ENCODE measurements around the gene MCM3.

MCM3 gene

DNA sequence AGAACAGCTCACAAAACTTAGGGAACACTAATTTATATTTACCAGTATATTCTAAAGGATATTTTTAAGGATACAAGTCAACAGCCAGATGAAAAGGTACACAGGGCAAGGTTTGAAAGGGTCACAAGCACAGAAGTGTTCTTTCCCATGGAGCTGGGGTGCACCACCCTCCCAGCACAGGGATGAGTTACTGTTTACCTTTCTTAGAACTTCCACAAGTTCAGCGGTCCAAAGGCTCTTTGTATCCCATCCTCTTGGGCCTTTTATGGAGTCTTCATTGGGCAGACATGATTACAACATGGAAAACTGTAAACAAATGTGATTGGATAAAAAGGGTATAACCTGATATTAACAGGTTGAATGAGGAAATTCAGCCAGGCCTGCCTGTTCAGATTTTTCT is 39.1 kb downstream of the MCM3 start:
- DNase-seq = no peak

DNA sequence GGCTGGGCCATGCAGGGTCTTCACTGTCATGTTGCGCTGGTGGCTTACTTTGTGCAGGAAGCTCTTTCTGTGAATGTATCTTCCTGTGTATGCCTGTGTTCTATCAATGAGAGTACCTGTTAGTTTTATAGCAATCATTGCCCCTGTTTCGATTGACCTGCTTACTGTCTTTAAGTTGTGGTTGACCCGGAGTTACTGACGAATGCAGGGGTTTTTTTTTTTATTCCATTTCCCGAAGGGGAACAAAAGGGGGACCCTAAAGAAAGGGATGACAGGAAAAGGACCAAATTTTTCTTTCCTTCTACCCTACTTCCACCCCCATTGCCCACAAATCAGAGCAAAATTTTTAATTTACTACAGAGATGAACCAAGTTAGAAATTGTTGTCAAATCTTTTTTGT is 40.1 kb downstream of the MCM3 start, which contains the start of gene IL17F:
IL17F (minus strand) TSS at position 101 of the 400 bp plus-strand sequence; CDS start at position 30, 71 bp downstream.
- no peak for DNase-seq

DNA sequence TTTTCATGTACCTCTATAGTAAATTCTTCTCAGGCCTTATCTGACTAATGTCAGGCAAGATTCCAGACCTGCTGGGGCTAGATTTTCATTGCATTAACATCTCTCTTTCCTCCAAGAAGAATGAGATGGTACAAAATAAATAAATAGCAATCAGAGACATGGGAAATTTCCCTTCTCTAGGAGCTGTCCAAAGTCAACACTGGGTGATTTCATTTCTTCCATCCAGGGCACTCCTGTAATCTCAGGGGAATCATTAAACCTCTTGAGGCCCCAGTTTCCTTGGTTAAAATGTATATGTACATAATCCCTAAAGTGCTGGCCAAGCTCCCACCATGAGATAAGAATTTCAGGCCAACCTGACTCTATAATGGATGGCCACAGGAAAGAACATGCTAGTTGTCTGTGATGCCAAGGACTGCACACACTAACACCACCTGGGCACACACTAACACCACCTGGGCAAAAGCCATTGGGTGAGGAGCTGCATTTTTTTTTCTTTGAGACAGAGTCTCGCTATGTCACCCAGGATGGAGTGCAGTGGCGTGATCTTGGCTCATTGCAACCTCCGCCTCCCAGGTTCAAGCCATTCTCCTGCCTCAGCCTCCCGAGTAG is 41.2 kb downstream of the MCM3 start:
- no peak for DNase-seq

DNA sequence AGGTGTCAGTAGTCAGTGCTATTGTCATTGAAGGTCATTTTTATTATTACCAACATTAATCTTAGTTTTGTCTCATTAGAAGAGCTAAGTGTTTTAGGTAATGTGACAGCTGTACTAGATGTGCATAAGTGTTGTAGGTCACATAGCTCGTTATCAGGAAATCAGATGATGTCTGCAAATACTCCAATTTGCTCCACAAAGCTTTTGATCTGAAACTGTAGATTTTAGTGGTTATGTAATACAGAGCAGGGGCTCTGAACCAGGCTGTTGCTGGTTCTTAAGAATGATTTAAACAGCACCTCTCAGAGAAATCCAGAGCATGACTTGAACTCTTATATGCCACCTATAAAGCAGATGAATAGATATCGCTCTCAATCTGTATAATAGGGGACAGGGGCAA is 42.7 kb downstream of the MCM3 start:
- DNase-seq = no peak

DNA sequence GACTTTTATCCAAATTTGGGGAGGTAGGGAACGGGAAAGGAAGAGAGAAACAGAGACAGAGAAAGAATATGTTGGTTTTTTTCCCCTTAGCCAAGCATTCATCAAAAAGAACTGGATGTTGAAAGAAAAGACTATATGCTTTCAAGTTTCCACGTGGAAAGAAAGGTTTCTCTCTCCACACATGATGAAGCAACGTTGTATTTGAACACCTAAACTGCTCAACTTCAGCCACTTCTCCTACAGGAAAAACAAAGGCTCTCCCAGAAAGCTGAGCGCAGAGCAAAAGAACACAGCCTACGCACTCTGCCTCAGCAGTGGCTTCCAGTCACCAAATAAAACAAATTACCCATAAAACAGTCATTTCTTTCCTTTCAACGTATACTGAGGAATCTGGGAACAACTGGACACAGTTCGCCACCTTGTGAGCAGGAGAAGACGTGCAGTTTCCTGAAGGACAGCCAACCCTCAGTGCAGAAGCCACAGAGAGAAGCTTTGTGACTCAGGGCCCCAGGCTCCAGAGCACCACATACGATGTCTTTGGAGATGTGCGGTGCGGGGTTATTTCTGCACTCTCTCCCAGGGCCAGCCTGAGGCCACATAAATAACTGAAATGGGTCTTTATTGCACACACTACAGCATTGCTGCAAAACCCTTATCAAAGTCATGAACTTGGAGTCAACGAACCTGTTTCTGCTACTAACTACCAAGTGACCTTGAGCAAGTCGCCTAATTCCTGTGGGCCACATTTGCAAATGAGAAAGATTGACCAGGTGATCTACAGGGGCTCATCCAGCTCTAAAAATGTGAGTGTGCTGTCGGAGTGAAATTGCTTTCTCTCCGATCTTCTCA is 50.3 kb downstream of the MCM3 start:
- no peak for DNase-seq

DNA sequence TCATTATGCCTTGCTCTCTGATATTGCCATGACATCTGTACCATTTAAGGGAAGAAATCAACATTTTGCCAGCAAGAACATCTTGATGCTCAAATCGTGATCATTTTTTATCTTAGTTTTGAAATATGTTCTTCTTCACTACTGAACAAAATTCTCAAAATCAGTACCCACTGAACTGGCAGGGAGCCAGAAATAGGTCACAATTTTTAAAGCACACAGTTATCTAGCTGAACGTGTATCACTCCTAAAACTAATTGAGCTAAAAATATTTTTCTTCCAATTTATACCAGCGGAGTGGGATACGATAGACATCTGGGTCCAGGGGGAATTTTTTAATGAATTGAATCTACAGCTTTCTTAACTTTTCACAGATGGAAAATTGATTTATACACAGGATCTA is 51.5 kb downstream of the MCM3 start:
- DNase-seq = no peak

DNA sequence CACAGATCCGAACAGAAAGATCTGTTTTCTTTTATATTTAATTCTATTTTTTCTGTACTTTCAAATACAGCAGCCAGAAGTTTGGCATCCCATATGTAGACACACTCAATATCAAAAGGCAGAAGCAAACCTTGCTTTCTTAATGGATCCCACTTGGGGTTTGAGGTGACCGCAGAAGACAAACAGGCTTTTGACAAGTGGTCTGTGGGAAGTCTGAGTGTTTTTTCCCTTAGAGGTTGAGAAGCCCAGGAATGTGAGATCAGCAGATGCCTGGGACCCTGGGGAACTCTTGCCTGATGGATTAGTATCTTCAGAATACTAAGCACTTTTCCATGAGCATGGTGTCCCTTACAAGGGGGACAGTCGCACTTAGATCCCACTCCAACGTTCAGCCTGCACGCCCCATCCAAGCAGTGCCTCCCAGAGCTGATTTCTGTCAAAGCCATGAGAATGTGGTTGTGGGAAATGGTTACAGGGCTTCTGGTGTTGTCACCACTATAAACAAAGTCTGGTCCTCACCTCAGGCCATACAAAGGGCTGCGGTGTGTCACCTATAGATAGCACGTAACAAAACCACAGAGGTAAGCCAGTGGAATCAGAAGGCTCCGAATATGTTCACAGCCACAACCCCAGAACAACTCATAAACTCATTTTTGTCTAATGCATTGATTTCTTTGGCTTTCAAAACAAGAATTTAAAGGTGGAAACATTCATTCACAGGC is 53.0 kb downstream of the MCM3 start:
- no peak for DNase-seq

DNA sequence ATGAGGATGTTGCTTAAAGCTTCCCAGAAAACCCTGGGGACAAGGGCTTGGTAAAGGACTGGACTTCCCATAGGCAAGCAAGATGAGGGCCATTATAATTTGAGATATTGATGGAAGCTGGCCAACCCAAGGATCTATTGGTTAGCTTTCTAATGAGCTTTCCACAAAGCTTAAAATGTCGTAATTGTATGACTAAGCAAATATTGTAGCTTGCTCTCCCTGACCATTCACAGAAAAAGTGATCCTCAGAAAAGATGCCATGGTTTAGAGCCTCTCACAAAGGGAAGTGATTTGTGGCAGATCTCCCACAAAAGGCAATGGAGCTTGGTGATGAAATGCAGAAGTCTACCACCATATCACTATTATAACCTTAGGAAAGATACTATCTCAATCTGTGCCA is 53.9 kb downstream of the MCM3 start:
- no peak for DNase-seq

DNA sequence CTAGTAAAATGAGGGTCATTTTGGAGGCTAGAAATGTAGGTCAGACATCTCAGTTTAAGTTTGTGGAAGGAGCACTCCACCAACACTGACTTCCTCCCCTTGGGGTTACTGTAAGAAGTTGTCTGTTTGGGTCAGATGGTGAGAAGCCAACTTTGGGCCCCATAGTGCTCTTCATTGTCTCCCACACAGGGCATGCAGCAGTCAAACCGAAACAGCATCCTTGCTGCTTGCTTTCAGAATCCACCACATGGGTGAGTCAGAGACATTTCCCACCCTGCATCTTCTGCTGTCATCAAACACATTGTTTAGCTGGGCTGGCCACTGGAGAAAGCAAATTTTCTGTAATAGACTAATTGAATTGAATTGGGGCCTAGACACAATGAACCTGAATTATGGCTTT is 57.0 kb downstream of the MCM3 start:
- DNase-seq = no peak

DNA sequence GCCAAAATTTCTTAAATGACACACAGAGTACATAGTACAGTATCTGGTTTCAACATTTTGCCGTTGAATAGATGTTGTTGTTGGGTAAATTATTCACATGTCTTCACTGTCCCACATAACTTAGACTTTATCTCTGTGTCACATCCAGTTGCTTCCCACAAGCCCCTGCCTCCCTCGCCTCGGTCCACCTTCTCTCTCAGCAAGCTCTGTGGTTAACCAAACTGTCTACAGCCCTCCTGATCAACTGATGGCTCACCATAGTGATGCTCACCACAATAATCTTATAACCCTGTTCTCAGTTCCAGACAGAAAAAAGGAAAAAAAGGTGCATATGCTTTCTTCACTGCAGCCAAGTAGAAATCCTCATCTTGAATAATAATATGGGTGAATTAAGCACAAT is 63.2 kb downstream of the MCM3 start:
- no peak for DNase-seq

DNA sequence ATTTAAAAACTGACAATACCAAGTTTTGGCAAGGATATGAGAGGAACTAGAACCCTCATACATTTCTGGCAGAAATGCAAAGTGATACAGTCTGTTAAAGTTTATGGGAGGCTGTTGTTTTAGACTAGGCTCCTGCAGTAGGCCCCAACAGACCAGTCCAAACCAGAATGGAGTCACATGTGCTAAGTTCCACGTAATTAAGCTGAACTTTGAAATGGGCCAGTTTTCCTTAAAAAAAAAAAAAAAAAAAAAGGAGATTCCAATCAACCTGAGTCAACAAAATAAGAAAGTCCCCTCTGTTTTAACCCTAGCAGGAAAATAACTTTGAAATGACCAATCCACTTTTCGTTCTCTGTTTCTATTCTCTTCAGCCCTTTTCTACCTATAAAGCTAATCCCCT is 66.8 kb downstream of the MCM3 start:
- DNase-seq = no peak

DNA sequence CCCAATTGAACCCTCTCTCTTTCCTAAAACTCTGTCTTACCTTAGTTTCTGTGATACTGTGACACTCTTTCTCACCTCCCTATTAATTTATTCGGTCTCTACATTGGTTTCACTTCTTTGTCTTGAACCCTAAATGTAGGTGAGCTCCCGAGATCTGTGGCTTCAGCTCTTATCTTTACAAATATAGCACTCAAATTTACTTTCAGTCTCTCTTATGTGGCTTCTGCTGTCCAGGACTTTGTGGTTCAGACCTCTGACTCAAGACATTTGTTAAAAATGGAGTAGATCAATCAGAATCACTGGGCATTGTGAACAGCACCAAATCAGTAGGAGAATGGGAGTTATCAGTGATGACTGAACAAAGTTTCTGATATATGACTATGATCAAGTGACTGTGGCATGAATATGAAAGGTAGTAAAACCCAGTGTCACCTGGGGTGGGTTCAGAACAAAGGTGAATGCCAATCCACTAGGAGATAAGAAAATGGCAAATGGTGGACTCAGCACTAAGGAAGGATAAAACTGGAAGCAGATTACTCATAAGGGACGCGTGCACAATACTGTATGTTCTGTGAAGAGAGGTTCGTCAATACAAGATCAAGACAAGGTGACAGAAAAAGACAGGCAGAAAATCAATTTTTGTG is 67.5 kb downstream of the MCM3 start:
- no peak for DNase-seq

DNA sequence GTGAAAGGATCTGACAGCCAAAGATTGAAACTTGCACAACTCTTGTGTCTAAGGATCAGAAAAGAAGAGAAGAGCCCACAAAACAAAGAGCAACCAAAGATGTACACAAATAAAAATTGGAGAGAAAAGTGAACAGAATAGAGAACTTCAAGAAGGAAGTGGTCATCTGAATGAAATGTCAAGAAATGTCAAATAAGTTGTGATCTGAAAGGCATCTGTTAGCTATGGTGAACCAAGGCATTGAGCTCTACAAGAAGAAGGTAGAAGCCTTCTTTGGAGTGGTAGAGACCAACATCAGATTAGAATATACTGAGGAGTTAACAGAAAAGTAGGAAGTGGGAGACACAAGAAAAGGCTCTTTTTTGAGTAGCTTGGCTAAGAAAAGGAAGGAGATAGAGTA is 68.8 kb downstream of the MCM3 start:
- DNase-seq = no peak
